Measurements from ENCODE around the gene PPP1R3C.

The PPP1R3C gene

DNA sequence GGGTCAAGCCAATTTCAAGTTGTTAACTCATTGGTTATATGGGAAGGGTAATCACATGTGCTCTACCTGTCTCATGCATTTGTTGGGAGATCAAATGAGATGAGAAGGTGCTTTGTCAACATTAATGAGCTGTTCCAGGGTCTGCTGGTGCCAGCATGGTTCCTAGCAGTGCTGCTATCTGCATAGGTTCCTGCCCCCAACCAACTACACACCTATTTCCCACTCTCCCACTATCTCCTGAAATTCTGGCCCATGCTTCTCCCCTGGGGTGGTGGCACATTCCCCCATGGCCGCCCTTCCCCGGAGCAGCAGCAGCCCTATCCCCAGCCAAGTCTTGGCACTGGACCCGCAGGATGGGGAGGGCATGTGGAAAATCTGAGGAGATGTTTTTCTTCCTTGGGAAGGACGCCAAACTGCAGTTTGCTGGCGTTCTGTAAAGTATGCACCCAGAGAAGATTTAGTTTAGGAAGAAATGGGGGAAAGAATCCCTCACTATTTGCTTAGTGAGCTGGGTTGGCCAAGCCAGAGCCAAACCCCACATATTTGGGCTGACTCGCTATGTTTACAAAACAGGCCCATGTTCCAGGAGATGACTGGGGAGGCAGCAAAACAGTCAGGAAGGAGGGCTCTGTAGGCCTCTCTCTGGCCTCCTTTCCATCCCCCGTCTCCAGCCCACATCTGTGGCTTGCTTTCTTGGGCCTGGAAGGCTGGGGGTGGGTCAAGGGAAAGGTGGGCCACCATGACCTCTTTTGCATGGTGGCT, 42.5 kb downstream of the PPP1R3C start:
- H3K27ac ChIP-seq (replicated peaks; ENCODE audit: low read length), result no peak overlapping the region
- peaks cover 0 to 16% (median 2%) of the 10 kb centered on the region in 3 experiments for H3K27me3 ChIP-seq (ENCODE audit: control insufficient read depth in 3 of 3, insufficient read depth in 3 of 3, low read depth in 1 of 3, low read length in 3 of 3)
- H3K18ac ChIP-seq (ENCODE audit: low read length), result peak overlapping the region; percentile 6
- no peaks in the 10 kb centered on the region for H3K9me3 ChIP-seq (replicated peaks in 1 of 2; ENCODE audit: control insufficient read depth in 2 of 2, insufficient read depth in 1 of 2, low read depth in 1 of 2, low read length in 2 of 2)
- no peak overlapping the region for H3K14ac ChIP-seq (ENCODE audit: low read length)
- no peak overlapping the region for H3K9ac ChIP-seq (ENCODE audit: low read depth, low read length, poor library complexity)
- no peak overlapping the region for H2BK5ac ChIP-seq (ENCODE audit: low read length)
- H3K4ac ChIP-seq (ENCODE audit: low read length), result no peak overlapping the region
- WGBS, 2 donors (ENCODE audit: extremely low coverage in 2 of 2, insufficient read length in 2 of 2, insufficient replicate concordance in 1 of 2), result no CpG with 5 or more reads among the region's 7 CpGs
- no peak overlapping the region for H2BK15ac ChIP-seq (ENCODE audit: low read length)
- H4K91ac ChIP-seq (ENCODE audit: low read depth, low read length, poor library complexity), result no peak overlapping the region
- no peak overlapping the region for H3K23ac ChIP-seq (ENCODE audit: low read depth, low read length, poor library complexity)
- no peak overlapping the region for H4K8ac ChIP-seq (ENCODE audit: low read depth, low read length)
- H3K4me2 ChIP-seq (ENCODE audit: insufficient read depth, low read length, poor library complexity, severe bottlenecking), result no peak overlapping the region
- DNase-seq (ENCODE audit: low spot score), result no peak
- no peak overlapping the region for H2AFZ ChIP-seq (ENCODE audit: low read length)
- H3K4me3 ChIP-seq (ENCODE audit: low read length in 2 of 2), result peak overlapping the region in 1 of 2 donors; percentile 16
- no peaks in the 10 kb centered on the region for H3K79me1 ChIP-seq (ENCODE audit: low read depth, low read length)
- no peaks in the 10 kb centered on the region for H3K36me3 ChIP-seq (replicated peaks in 1 of 2; ENCODE audit: control insufficient read depth in 2 of 2, insufficient read depth in 2 of 2, low read length in 2 of 2)
- H2BK120ac ChIP-seq (ENCODE audit: low read depth, low read length), result no peak overlapping the region
- H2BK12ac ChIP-seq (ENCODE audit: low read length), result no peak overlapping the region
- H3K4me1 ChIP-seq (ENCODE audit: control insufficient read depth in 2 of 2, insufficient read depth in 1 of 2, low read depth in 1 of 2, low read length in 2 of 2), result peaks cover 0 to 4% of the 10 kb centered on the region in 2 donors
- no peak overlapping the region for H2AK5ac ChIP-seq (ENCODE audit: low read depth, low read length)

GRCh38 chr10:91589658-91590035, 43.2 kb downstream of the PPP1R3C start:
- DNase-seq (ENCODE audit: low spot score), result no peak
- WGBS, 2 donors (ENCODE audit: extremely low coverage in 2 of 2, insufficient read length in 2 of 2, insufficient replicate concordance in 1 of 2), result no CpG with 5 or more reads among the region's 3 CpGs
- no peak overlapping the region for H3K4me2 ChIP-seq (ENCODE audit: insufficient read depth, low read length, poor library complexity, severe bottlenecking)
- no peak overlapping the region for H2BK12ac ChIP-seq (ENCODE audit: low read length)
- no peak overlapping the region for H2BK5ac ChIP-seq (ENCODE audit: low read length)
- H3K27me3 ChIP-seq (ENCODE audit: control insufficient read depth in 3 of 3, insufficient read depth in 3 of 3, low read depth in 1 of 3, low read length in 3 of 3), result peaks cover 0 to 16% (median 2%) of the 10 kb centered on the region in 3 experiments
- no peaks in the 10 kb centered on the region for H3K9me3 ChIP-seq (replicated peaks in 1 of 2; ENCODE audit: control insufficient read depth in 2 of 2, insufficient read depth in 1 of 2, low read depth in 1 of 2, low read length in 2 of 2)
- H3K23ac ChIP-seq (ENCODE audit: low read depth, low read length, poor library complexity), result no peak overlapping the region
- no peaks in the 10 kb centered on the region for H3K36me3 ChIP-seq (replicated peaks in 1 of 2; ENCODE audit: control insufficient read depth in 2 of 2, insufficient read depth in 2 of 2, low read length in 2 of 2)
- H3K79me1 ChIP-seq (ENCODE audit: low read depth, low read length), result no peaks in the 10 kb centered on the region
- no peak overlapping the region for H3K18ac ChIP-seq (ENCODE audit: low read length)
- no peak overlapping the region for H2AFZ ChIP-seq (ENCODE audit: low read length)
- no peak overlapping the region for H4K8ac ChIP-seq (ENCODE audit: low read depth, low read length)
- no peak overlapping the region for H4K91ac ChIP-seq (ENCODE audit: low read depth, low read length, poor library complexity)
- no peak overlapping the region for H3K9ac ChIP-seq (ENCODE audit: low read depth, low read length, poor library complexity)
- H3K4me3 ChIP-seq (ENCODE audit: low read length in 2 of 2), result no peak overlapping the region
- no peak overlapping the region for H3K14ac ChIP-seq (ENCODE audit: low read length)
- H2BK120ac ChIP-seq (ENCODE audit: low read depth, low read length), result no peak overlapping the region
- no peak overlapping the region for H2BK15ac ChIP-seq (ENCODE audit: low read length)
- H2AK5ac ChIP-seq (ENCODE audit: low read depth, low read length), result no peak overlapping the region
- H3K4ac ChIP-seq (ENCODE audit: low read length), result no peak overlapping the region
- no peak overlapping the region for H3K27ac ChIP-seq (replicated peaks; ENCODE audit: low read length)
- peaks cover 0 to 4% of the 10 kb centered on the region in 2 donors for H3K4me1 ChIP-seq (ENCODE audit: control insufficient read depth in 2 of 2, insufficient read depth in 1 of 2, low read depth in 1 of 2, low read length in 2 of 2)

- Histone ChIP-seq H2AK5ac (ENCODE audit: low read depth, low read length) (no peak overlapping the region), H3K4me1 (ENCODE audit: control insufficient read depth in 2 of 2, insufficient read depth in 1 of 2, low read depth in 1 of 2, low read length in 2 of 2) (peaks cover 0 to 4% of the 10 kb centered on the region in 2 donors), H4K8ac (ENCODE audit: low read depth, low read length) (no peak overlapping the region), H3K27me3 (ENCODE audit: control insufficient read depth in 3 of 3, insufficient read depth in 3 of 3, low read depth in 1 of 3, low read length in 3 of 3) (peaks cover 0 to 16% (median 0%) of the 10 kb centered on the region in 3 experiments), H3K14ac (ENCODE audit: low read length) (no peak overlapping the region), H4K91ac (ENCODE audit: low read depth, low read length, poor library complexity) (no peak overlapping the region), H3K4ac (ENCODE audit: low read length) (no peak overlapping the region), H2AFZ (ENCODE audit: low read length) (no peak overlapping the region), H3K23ac (ENCODE audit: low read depth, low read length, poor library complexity) (no peak overlapping the region), H3K9ac (ENCODE audit: low read depth, low read length, poor library complexity) (no peak overlapping the region), H2BK15ac (ENCODE audit: low read length) (no peak overlapping the region), H2BK12ac (ENCODE audit: low read length) (no peak overlapping the region), H3K27ac (replicated peaks; ENCODE audit: low read length) (no peak overlapping the region), H3K18ac (ENCODE audit: low read length) (no peak overlapping the region), H3K36me3 (replicated peaks in 1 of 2; ENCODE audit: control insufficient read depth in 2 of 2, insufficient read depth in 2 of 2, low read length in 2 of 2) (no peaks in the 10 kb centered on the region), H2BK120ac (ENCODE audit: low read depth, low read length) (no peak overlapping the region), H3K79me1 (ENCODE audit: low read depth, low read length) (no peaks in the 10 kb centered on the region), H3K4me2 (ENCODE audit: insufficient read depth, low read length, poor library complexity, severe bottlenecking) (no peak overlapping the region), H3K9me3 (replicated peaks in 1 of 2; ENCODE audit: control insufficient read depth in 2 of 2, insufficient read depth in 1 of 2, low read depth in 1 of 2, low read length in 2 of 2) (no peaks in the 10 kb centered on the region), H3K4me3 (ENCODE audit: low read length in 2 of 2) (no peak overlapping the region), H2BK5ac (ENCODE audit: low read length) (no peak overlapping the region)
- WGBS, 2 donors (ENCODE audit: extremely low coverage in 2 of 2, insufficient read length in 2 of 2, insufficient replicate concordance in 1 of 2), result no CpG with 5 or more reads among the region's 6 CpGs
- no peak for DNase-seq (ENCODE audit: low spot score)
Observed at GRCh38 chr10:91589015-91589657, 43.7 kb downstream of the PPP1R3C start.
